Heart left ventricle (tissue), 16 donors: ENCODE data around the gene NR2F1. TPM values are rescaled to one million over a fixed set of nuclear protein-coding genes. Genes with fewer than 3 reads are reported as not detected.

Source experiments
- ATAC-seq, 4 donors: fragments of 200-7000 bp; cut with Tn5 transposase; one replicate each; pipeline ENCODE4 v1.9.1; 2020 to 2022; ENCODE audit warnings: moderate library complexity in 4 of 4, mild to moderate bottlenecking in 3 of 4, moderate number of reproducible peaks in 1 of 4
- DNase-seq, 5 donors: peaks; one replicate each; pipeline ENCODE4 v3.0.0-alpha.2; 2020
- H3K27ac ChIP-seq, 12 donors: fragments of 200-600 bp; sonication (generic) in 4 of 12; one replicate each; pipeline versions ENCODE4 v1.5.0 to v1.8.0; 2016 to 2022; ENCODE audit warnings: mild to moderate bottlenecking in 2 of 12
- H3K27me3 ChIP-seq, 9 donors: fragments of 200-600 bp; sonication (generic) in 2 of 9; one replicate each; pipeline versions ENCODE4 v1.5.1 to v1.8.0; 2016 to 2022; ENCODE audit warnings: mild to moderate bottlenecking in 3 of 9
- H3K36me3 ChIP-seq, 9 donors: fragments of 200-600 bp; sonication (generic) in 2 of 9; one replicate each; pipeline versions ENCODE4 v1.5.0 to v1.8.0; 2018 to 2022; ENCODE audit warnings: mild to moderate bottlenecking in 2 of 9
- H3K4me1 ChIP-seq, 12 donors: fragments of 200-600 bp; sonication (generic) in 4 of 12; one replicate each; pipeline versions ENCODE4 v1.5.0 to v1.8.0; 2016 to 2022; ENCODE audit warnings: mild to moderate bottlenecking in 3 of 12
- H3K4me3 ChIP-seq, 12 donors: fragments of 200-600 bp; sonication (generic) in 4 of 12; one replicate each; pipeline versions ENCODE4 v1.5.0 to v1.8.0; 2017 to 2022; ENCODE audit warnings: mild to moderate bottlenecking in 9 of 12, moderate library complexity in 4 of 12
- H3K9me3 ChIP-seq, 12 donors: fragments of 200-600 bp; sonication (generic) in 4 of 12; one replicate each; pipeline versions ENCODE4 v1.5.0 to v1.8.0; 2016 to 2022; ENCODE audit warnings: mild to moderate bottlenecking in 1 of 12
- POLR2A ChIP-seq, 2 donors: fragments of 450-650 bp; IDR thresholded peaks; one replicate each; pipeline ENCODE4 v1.6.1; 2017; ENCODE audit warnings: antibody characterized with exemption in 2 of 2, mild to moderate bottlenecking in 2 of 2, moderate library complexity in 2 of 2
- WGBS, 4 donors: extraction: QIAGEN DNeasy Blood & Tissue Kit in 2 of 4; methylation state at CpG; one replicate each; pipeline versions ENCODE4 v1.1.5 to v1.1.7; 2013 to 2018; 5-methylcytosine and 5-hydroxymethylcytosine counted together
- intact Hi-C, 10 donors: fragments of 100-400 bp; cut with DNase I; formaldehyde crosslinking; loops; one replicate each; pipeline versions ENCODE4 v1.11.1 to v1.14.2; 2022
- polyA plus RNA-seq, 2 donors: library from polyadenylated mRNA; stranded (reverse); fragments of 200-250 nt; gene quantifications; one replicate each; pipeline ENCODE4 v1.2.3, GENCODE V29; 2013
- total RNA-seq, 9 donors: library from RNA; depleted of rRNA in 2 of 9; stranded (reverse); fragments of >200 nt in 2 of 9; fragmentation: NEBNext Ultra II Directional in 3 of 9; extraction: Animal tissue kit (Norgen Biotek cat#: 25700) in 3 of 9; gene quantifications; one replicate each; pipeline versions ENCODE4 v1.1.0 to v1.2.4, GENCODE V29; 2016 to 2023
- TF ChIP-seq, protein P1 (sequence below), 12 donors: fragments of 200-600 bp; sonication (generic) in 4 of 12; IDR thresholded peaks; one replicate each; pipeline versions ENCODE4 v1.5.0 to v1.8.0; 2018 to 2022; ENCODE audit warnings: antibody characterized with exemption in 12 of 12, mild to moderate bottlenecking in 5 of 12
- donor health status: ischemic (EF 13 %, LVEDD 7.1; RV severe dilation, severe dysfunction).
- donor health status: healthy with polysubstance abuse.
- donor health status: DM: no; HTN: yes; CAD: no.
- donor health status: DM: no; HTN: no; CAD: no.
- donor health status: ischemic (EF 25% LVEDD 6.9; RV normal size, moderate dysfunction).
- donor health status: ischemic (EF 25% LVEDD 5.7; RV mildly dilated, moderate dysfunction).
- donor health status: healthy.
- donor health status: DM: yes; HTN: yes; CAD: no.
- donor health status: ischemic (EF 35%, LVEDD 5.7; RV mildly dilated, moderate dysfunction).
- donor health status: nonischemic (EF 11% LVEDD 7.7; RV severe dilation, severe dysfunction).
- donor health status: DM: yes; HTN: yes; CAD: no.
- donor health status: PGD.
- donor health status: ischemic (EF 29% LVEDD 5.4; RV normal size, mild dysfunction).
- donor health status: nonischemic (EF 23%, LVEDD 6.1; RV moderate dilation, normal function).

The NR2F1 gene
- total and polyA plus RNA-seq, 11 donors, result 0.37 to 13.5 (median 0.57) TPM; not detected in 3

DNA sequence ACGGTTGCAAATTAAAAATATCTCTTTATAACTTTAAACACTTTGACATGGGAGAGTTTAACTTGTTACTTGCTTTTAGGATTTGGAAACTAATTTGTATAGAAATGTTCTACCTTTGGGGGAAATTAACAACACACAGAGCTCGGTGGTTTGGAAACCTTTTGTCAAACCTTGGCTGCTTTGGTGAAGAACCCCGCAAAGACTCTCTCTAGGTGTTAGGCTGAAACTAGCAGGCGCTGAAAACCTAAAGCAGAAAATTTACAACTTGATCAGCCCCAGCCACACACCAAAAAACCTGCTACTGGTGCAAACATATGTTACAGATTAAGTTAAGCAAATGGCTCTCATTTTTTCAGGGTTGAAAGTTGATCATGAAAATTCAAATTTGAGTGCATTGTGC, 25.8 kb downstream of the NR2F1 start:
- WGBS, 4 donors, result 9 to 27% (median 17%) methylated on average over 4 of the region's 4 CpGs

DNA sequence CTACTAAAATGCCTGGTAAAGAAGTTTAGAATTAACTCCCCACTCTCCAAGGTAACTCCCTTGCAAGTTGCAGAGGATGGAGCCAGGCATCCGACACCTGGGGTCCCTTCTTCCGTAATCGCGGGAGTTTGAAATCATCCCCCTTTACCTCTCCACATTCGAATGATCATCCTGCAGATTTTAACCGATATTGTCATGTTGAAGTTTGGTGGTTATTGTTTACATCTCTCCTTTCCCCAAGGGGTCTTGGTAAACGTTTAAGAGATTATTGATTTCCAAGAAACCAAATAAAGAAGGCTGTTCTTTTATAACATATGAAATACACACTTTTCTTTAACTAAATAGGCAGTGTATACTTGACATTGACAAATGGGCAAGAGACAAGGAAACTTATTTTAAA, 26.7 kb downstream of the NR2F1 start:
- H3K27ac ChIP-seq, result no peak overlapping the region
- DNase-seq, result no peak
- no peaks in the 10 kb centered on the region for H3K36me3 ChIP-seq
- no peaks in the 10 kb centered on the region for H3K9me3 ChIP-seq
- H3K4me1 ChIP-seq, result peaks cover 0 to 20% (median 5%) of the 10 kb centered on the region in 12 donors
- H3K4me3 ChIP-seq, result no peak overlapping the region
- peaks cover 41 to 100% (median 94%) of the 10 kb centered on the region in 9 donors for H3K27me3 ChIP-seq
- 5 to 11% (median 7%) methylated on average over 7 of the region's 7 CpGs for WGBS, 4 donors
- no peak for ATAC-seq
- intact Hi-C loops, result loop anchor here in 9 of 10 donors (2.0 to 10.0 kb wide), 6 partner anchors 188 to 305 kb away; no protein-coding TSS in a partner anchor
- TF ChIP-seq POLR2A (IDR thresholded peaks at IDR 0.05), result no peak
- TF ChIP-seq, protein P1, sequence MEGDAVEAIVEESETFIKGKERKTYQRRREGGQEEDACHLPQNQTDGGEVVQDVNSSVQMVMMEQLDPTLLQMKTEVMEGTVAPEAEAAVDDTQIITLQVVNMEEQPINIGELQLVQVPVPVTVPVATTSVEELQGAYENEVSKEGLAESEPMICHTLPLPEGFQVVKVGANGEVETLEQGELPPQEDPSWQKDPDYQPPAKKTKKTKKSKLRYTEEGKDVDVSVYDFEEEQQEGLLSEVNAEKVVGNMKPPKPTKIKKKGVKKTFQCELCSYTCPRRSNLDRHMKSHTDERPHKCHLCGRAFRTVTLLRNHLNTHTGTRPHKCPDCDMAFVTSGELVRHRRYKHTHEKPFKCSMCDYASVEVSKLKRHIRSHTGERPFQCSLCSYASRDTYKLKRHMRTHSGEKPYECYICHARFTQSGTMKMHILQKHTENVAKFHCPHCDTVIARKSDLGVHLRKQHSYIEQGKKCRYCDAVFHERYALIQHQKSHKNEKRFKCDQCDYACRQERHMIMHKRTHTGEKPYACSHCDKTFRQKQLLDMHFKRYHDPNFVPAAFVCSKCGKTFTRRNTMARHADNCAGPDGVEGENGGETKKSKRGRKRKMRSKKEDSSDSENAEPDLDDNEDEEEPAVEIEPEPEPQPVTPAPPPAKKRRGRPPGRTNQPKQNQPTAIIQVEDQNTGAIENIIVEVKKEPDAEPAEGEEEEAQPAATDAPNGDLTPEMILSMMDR (IDR thresholded peaks at IDR 0.05), result no peak

More for the DNA sequence above, 25.8 kb downstream of the NR2F1 start:
- no peaks in the 10 kb centered on the region for H3K36me3 ChIP-seq
- H3K9me3 ChIP-seq, result no peaks in the 10 kb centered on the region
- peaks cover 41 to 100% (median 95%) of the 10 kb centered on the region in 9 donors for H3K27me3 ChIP-seq
- intact Hi-C loops, result loop anchor here in 8 of 10 donors (2.0 to 10.0 kb wide), 5 partner anchors 188 to 306 kb away; no protein-coding TSS in a partner anchor
- H3K27ac ChIP-seq, result no peak overlapping the region
- DNase-seq (no peak), ATAC-seq (no peak)
- TF ChIP-seq POLR2A (IDR thresholded peaks at IDR 0.05), result no peak
- TF ChIP-seq, protein P1 (IDR thresholded peaks at IDR 0.05), result no peak
- no peak overlapping the region for H3K4me3 ChIP-seq
- peaks cover 0 to 25% (median 6%) of the 10 kb centered on the region in 12 donors for H3K4me1 ChIP-seq

DNA sequence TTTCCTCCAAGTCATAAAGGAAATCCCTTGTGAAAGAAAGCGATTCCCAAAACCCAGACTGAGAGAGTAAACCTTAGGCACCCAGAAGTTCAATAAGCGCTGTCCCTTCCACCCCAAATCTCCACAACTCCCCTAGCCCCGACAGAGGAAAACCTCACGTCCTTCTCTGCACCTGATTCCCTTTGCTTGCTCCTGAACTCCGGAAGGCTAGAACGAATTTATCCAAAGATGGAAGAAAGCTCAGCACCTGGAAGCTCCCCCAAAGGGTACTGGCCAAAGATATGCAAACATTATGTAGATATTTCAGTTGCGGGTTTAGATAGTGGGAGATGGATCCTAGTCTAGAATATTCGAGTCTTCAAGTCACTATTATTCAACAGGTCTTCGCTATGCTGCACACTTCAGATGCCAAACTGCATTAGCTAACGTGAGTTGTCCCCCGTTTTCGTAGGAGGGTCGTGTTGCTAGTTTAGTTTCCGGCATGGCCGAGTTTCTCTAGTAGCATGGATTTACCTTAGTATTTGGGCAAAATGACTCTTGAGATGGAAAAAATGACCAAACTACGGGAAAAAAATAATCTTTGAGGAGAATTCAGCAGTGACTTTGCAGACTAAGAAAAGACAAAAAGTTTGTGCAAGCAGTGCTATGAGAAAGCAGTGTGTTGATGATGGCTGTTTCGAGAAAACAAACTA, 27.7 kb downstream of the NR2F1 start:
- no peak for TF ChIP-seq POLR2A (IDR thresholded peaks at IDR 0.05)
- TF ChIP-seq, protein P1 (IDR thresholded peaks at IDR 0.05), result no peak
- ATAC-seq, result no peak
- H3K9me3 ChIP-seq, result no peaks in the 10 kb centered on the region
- H3K36me3 ChIP-seq, result no peaks in the 10 kb centered on the region
- intact Hi-C loops, result loop anchor here in 1 of 10 donors (10.0 kb wide), 1 partner anchor 194 kb away; no protein-coding TSS in a partner anchor
- H3K4me3 ChIP-seq, result no peak overlapping the region
- DNase-seq, result no peak
- H3K27ac ChIP-seq, result no peak overlapping the region
- WGBS, 4 donors, result 6 to 12% (median 10%) methylated on average over 17 of the region's 17 CpGs
- H3K27me3 ChIP-seq, result peaks cover 39 to 99% (median 85%) of the 10 kb centered on the region in 9 donors
- H3K4me1 ChIP-seq, result peaks cover 0 to 20% (median 5%) of the 10 kb centered on the region in 12 donors

DNA sequence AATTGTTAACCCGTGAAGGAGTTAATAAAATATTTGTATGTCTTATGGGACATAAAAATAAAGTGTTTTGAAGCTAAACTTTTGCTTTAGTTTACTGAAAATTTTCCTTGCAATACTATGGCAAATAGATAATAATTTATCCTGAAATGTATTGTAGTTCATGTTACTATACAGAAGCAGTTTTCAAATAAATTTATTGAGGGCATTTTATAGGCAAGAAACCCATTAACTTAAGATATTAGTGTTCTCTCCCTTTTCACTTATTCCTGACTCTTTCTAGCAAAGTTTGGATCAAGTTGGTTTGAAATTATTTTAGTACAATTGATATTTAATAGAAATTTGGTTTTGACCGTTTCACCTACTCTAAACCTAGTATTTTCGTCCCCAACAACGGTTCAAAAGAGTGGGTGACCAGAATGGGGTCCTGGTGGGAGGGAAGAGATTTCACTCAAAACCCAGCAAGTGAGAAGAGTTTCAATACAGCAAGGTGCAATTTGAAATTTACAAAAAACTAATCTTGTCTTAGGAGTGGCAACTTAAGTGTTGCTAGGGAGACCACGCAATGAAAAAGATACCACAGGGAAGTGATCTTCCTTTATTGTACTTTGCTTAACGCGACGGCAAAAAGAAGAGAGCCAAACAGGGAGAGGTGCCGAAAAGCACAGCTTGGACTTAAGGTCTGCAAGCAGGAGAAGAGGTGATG, 28.4 kb downstream of the NR2F1 start:
- no peak overlapping the region for H3K4me3 ChIP-seq
- intact Hi-C loops, result loop anchor here in 1 of 10 donors (10.0 kb wide), 1 partner anchor 193 kb away; no protein-coding TSS in a partner anchor
- H3K36me3 ChIP-seq, result no peaks in the 10 kb centered on the region
- ATAC-seq, result no peak
- no peaks in the 10 kb centered on the region for H3K9me3 ChIP-seq
- WGBS, 4 donors, result 5 to 9% (median 7%) methylated on average over 9 of the region's 9 CpGs
- peaks cover 0 to 20% (median 5%) of the 10 kb centered on the region in 12 donors for H3K4me1 ChIP-seq
- H3K27ac ChIP-seq, result no peak overlapping the region
- TF ChIP-seq POLR2A (IDR thresholded peaks at IDR 0.05), result no peak
- TF ChIP-seq, protein P1 (IDR thresholded peaks at IDR 0.05), result no peak
- no peak for DNase-seq
- H3K27me3 ChIP-seq, result peaks cover 33 to 93% (median 80%) of the 10 kb centered on the region in 9 donors
